ENCODE data around the gene FBXO41. TPM values are rescaled to one million over a fixed set of nuclear protein-coding genes. Genes with fewer than 3 reads are reported as not detected.

The FBXO41 gene
- total RNA-seq, 2 experiments from 2014 or later: 20.4 to 57.9 TPM

DNA sequence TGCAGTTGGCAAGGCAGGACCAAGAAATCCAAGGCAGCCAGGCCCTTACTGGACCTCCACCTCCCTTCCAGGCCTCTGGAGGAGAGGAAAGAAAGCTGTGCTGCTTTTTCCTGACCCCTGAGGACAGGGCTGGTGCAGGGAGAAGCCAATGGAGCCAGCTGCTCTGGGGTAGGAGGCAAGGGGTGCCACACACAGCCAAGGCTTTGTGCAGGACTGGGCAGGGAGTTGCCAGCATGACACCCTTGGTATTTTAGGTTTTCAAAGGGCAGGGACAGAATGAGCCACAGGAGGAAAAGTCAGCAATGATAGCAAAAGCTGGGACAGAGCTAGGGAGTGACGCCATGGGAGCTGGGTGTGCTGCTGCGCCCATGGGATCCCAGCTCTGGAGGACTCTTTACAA lies 27.3 kb downstream of the FBXO41 start:
- no peak overlapping the region for H2AFZ ChIP-seq (ENCODE audit: low read length)
- ChIA-PET POLR2A (no interaction called here), CTCF (ENCODE audit: unreplicated experiment) (no interaction called here)
- intact Hi-C loops (cut with micrococcal nuclease; ENCODE audit: unreplicated experiment): no loop called here
- H4K20me1 ChIP-seq (ENCODE audit: insufficient read depth, low read length): no peaks in the 10 kb centered on the region
- TF ChIP-seq, protein P1, sequence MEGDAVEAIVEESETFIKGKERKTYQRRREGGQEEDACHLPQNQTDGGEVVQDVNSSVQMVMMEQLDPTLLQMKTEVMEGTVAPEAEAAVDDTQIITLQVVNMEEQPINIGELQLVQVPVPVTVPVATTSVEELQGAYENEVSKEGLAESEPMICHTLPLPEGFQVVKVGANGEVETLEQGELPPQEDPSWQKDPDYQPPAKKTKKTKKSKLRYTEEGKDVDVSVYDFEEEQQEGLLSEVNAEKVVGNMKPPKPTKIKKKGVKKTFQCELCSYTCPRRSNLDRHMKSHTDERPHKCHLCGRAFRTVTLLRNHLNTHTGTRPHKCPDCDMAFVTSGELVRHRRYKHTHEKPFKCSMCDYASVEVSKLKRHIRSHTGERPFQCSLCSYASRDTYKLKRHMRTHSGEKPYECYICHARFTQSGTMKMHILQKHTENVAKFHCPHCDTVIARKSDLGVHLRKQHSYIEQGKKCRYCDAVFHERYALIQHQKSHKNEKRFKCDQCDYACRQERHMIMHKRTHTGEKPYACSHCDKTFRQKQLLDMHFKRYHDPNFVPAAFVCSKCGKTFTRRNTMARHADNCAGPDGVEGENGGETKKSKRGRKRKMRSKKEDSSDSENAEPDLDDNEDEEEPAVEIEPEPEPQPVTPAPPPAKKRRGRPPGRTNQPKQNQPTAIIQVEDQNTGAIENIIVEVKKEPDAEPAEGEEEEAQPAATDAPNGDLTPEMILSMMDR (conservative IDR thresholded peaks at IDR 0.05; ENCODE audit: low read length): no peak
- no peak for TF ChIP-seq EZH2phosphoT487 (IDR thresholded peaks at IDR 0.05; ENCODE audit: borderline replicate concordance, low read depth, low read length)
- BruUV-seq (replicated peaks): no TSS peak
- H3K27ac ChIP-seq (ENCODE audit: low read depth, low read length, poor library complexity, severe bottlenecking): no peak overlapping the region
- no peaks in the 10 kb centered on the region for H3K9me3 ChIP-seq (ENCODE audit: low read length)
- no peaks in the 10 kb centered on the region for H3K79me2 ChIP-seq (ENCODE audit: insufficient read depth, low read depth, low read length)
- H3K4me3 ChIP-seq (ENCODE audit: low read depth, low read length, poor library complexity, severe bottlenecking): no peak overlapping the region
- no peak for DNase-seq (ENCODE audit: low spot score)
- H3K9me2 ChIP-seq (ENCODE audit: insufficient read depth, low read length): no peaks in the 10 kb centered on the region
- H3K4me2 ChIP-seq (ENCODE audit: low read length): no peak overlapping the region
- no peaks in the 10 kb centered on the region for H3K4me1 ChIP-seq (ENCODE audit: insufficient read depth, low read length, poor library complexity, severe bottlenecking)
- peaks cover 85% of the 10 kb centered on the region for H3K36me3 ChIP-seq (ENCODE audit: insufficient read depth, low read length)

DNA sequence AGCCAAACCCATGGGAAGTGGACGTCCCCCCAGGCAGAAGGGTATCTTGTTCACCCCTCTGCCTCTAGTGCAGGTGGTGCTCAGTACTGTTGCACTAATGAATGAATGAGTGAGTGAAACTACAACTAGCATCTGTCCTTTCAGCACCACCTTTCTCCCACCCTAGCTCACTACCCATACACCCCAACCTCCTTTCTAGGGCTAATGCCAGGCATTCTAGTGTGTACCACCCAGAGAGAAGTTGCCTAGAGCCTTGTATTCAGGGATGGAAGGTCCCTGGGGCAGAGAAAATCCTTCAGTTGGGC lies 27.7 kb downstream of the FBXO41 start:
- H3K9me2 ChIP-seq (ENCODE audit: insufficient read depth, low read length): no peaks in the 10 kb centered on the region
- TF ChIP-seq, protein P1 (conservative IDR thresholded peaks at IDR 0.05; ENCODE audit: low read length): no peak
- TF ChIP-seq EZH2phosphoT487 (IDR thresholded peaks at IDR 0.05; ENCODE audit: borderline replicate concordance, low read depth, low read length): no peak
- BruUV-seq (replicated peaks): no TSS peak
- no peaks in the 10 kb centered on the region for H3K79me2 ChIP-seq (ENCODE audit: insufficient read depth, low read depth, low read length)
- DNase-seq (ENCODE audit: low spot score): no peak
- H3K4me1 ChIP-seq (ENCODE audit: insufficient read depth, low read length, poor library complexity, severe bottlenecking): no peaks in the 10 kb centered on the region
- ChIA-PET CTCF (ENCODE audit: unreplicated experiment) (no interaction called here), POLR2A (interaction anchor here (0.6 to 1.1 kb wide), 2 partner anchors 24 to 43 kb away, joined by 3 to 4 read pairs; partner anchors contain the start of gene PRADC1)
- no peak overlapping the region for H2AFZ ChIP-seq (ENCODE audit: low read length)
- no peak overlapping the region for H3K27ac ChIP-seq (ENCODE audit: low read depth, low read length, poor library complexity, severe bottlenecking)
- H4K20me1 ChIP-seq (ENCODE audit: insufficient read depth, low read length): no peaks in the 10 kb centered on the region
- no peak overlapping the region for H3K4me2 ChIP-seq (ENCODE audit: low read length)
- no peaks in the 10 kb centered on the region for H3K9me3 ChIP-seq (ENCODE audit: low read length)
- peaks cover 88% of the 10 kb centered on the region for H3K36me3 ChIP-seq (ENCODE audit: insufficient read depth, low read length)
- H3K4me3 ChIP-seq (ENCODE audit: low read depth, low read length, poor library complexity, severe bottlenecking): no peak overlapping the region
- intact Hi-C loops (cut with micrococcal nuclease; ENCODE audit: unreplicated experiment): no loop called here

DNA sequence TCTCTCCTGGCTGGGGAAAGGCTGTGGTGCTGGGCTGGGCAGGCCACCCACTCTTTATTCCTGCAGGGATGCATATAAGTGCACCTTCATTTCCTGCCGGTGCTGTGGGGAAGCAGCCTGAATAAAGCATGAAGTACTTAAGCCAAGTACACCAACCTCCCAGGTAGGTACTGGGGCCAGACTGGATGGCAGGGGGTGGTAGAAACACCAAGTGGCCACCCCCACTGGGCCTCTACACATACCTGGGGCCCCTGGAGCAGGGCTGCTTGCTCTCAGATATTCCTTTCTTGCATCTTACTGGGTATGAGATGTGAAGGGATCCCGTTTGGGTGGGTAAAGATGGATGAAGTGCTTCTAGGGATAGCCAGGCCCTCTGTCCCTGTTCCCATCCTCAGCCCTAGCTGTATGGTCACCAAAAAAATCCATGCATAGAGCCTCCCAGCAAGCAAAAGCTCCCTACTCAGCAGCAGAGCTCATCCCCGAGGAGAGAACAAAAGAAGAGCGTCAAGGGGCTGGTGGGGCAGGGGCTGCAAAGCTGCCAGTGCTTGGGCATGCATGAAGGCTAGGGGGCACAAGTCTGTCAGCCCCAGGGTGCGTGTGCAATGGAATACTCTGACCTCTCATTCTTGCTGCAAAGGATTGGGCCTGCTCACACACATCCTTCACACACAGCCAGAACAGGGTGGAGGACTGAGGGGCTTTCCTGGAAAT lies 28.2 kb downstream of the FBXO41 start:
- Histone ChIP-seq H3K4me1 (ENCODE audit: insufficient read depth, low read length, poor library complexity, severe bottlenecking) (no peaks in the 10 kb centered on the region), H3K4me3 (ENCODE audit: low read depth, low read length, poor library complexity, severe bottlenecking) (no peak overlapping the region), H4K20me1 (ENCODE audit: insufficient read depth, low read length) (no peaks in the 10 kb centered on the region; the same call in 1 of the 2 replicates), H3K27ac (ENCODE audit: low read depth, low read length, poor library complexity, severe bottlenecking) (no peak overlapping the region), H3K79me2 (ENCODE audit: insufficient read depth, low read depth, low read length) (no peaks in the 10 kb centered on the region), H3K4me2 (ENCODE audit: low read length) (no peak overlapping the region), H3K36me3 (ENCODE audit: insufficient read depth, low read length) (peaks cover 87% of the 10 kb centered on the region), H3K9me3 (ENCODE audit: low read length) (no peaks in the 10 kb centered on the region), H2AFZ (ENCODE audit: low read length) (no peak overlapping the region), H3K9me2 (ENCODE audit: insufficient read depth, low read length) (no peaks in the 10 kb centered on the region)
- no peak for TF ChIP-seq EZH2phosphoT487 (IDR thresholded peaks at IDR 0.05; ENCODE audit: borderline replicate concordance, low read depth, low read length)
- no peak for DNase-seq (ENCODE audit: low spot score)
- intact Hi-C loops (cut with micrococcal nuclease; ENCODE audit: unreplicated experiment): no loop called here
- ChIA-PET CTCF (ENCODE audit: unreplicated experiment) (no interaction called here), POLR2A (interaction anchor here (0.6 to 1.1 kb wide), 2 partner anchors 24 to 43 kb away, joined by 3 to 4 read pairs; partner anchors contain the start of gene PRADC1)
- BruUV-seq (replicated peaks): TSS peak; percentile 34

Data from OCI-LY7 (cell line).